HepG2 (cell line): ENCODE results near the gene KIF13A. TPM values are rescaled to one million over a fixed set of nuclear protein-coding genes. Genes with fewer than 3 reads are reported as not detected.
A peak's percentile ranks its signal among the peaks of the same experiment; 100 is the strongest.

ENCODE experiments used
- ATAC-seq: fragments of 200-7000 bp; cut with Tn5 transposase; 3 replicates; pipeline ENCODE4 v1.9.1; 2020; ENCODE audit warnings: mild to moderate bottlenecking, moderate library complexity
- BruUV-seq: library from RNA; stranded (reverse); fragments of 400-500 nt; replicated peaks from 2 replicates; lab custom pipeline; 2021; lab: Mats Ljungman, UMichigan
- CTCF ChIA-PET: fragments of 300-600 bp; formaldehyde crosslinking; extraction: SDS; loops from one replicate; lab custom pipeline; 2021; ENCODE audit warnings: low total read pairs, inconsistent platforms, low intra/inter-chr PET ratio; lab: Yijun Ruan, JAX
- POLR2A ChIA-PET: fragments of 350-600 bp; sonication (Branson Sonifier 250); formaldehyde crosslinking; loops from one replicate; lab custom pipeline; 2020; ENCODE audit warnings: antibody characterized with exemption, inconsistent platforms; lab: Yijun Ruan, JAX
- DNase-seq: peaks from one replicate; pipeline ENCODE4 v3.0.0-alpha.2; 2015; ENCODE audit warnings: low spot score
- FAIRE-seq: peaks from 3 replicates; lab custom pipeline; 2011; peaks lifted over from hg19 to GRCh38; lab: Jason Lieb, UNC
- H2AFZ ChIP-seq: one replicate; pipeline ENCODE4 v1.6.1; 2011; ENCODE audit warnings: low read length, inconsistent platforms
- H3K27ac ChIP-seq: fragments of 300-600 bp; 3 replicates; pipeline ENCODE4 v1.8.0; 2011; ENCODE audit warnings: mixed run types, mild to moderate bottlenecking, mixed read lengths, low read length, inconsistent platforms; ENCODE audit not compliant: insufficient read depth; ENCODE audit errors: extremely low read length
- H3K27me3 ChIP-seq, 2 experiments: fragments of 200-600 bp in 1 of 2; 2 replicates in 1 of 2; 3 replicates in 1 of 2; pipeline versions ENCODE4 v1.6.0 to v1.8.0; 2011; ENCODE audit warnings: low read length in 2 of 2, mild to moderate bottlenecking in 2 of 2, moderate library complexity in 2 of 2, inconsistent platforms in 1 of 2; ENCODE audit not compliant: insufficient read depth in 2 of 2, control insufficient read depth in 1 of 2
- H3K36me3 ChIP-seq, 2 experiments: fragments of 200-600 bp in 1 of 2; replicated peaks in 1 of 2; 2 replicates in 1 of 2; 3 replicates in 1 of 2; pipeline versions ENCODE4 v1.5.1 to v1.8.0; 2011; ENCODE audit warnings: low read length in 2 of 2, inconsistent platforms in 1 of 2; ENCODE audit not compliant: insufficient read depth in 2 of 2, control insufficient read depth in 1 of 2
- H3K4me1 ChIP-seq: 2 replicates; pipeline ENCODE4 v1.5.1; 2012; ENCODE audit warnings: low read length, inconsistent platforms; ENCODE audit not compliant: insufficient read depth
- H3K4me2 ChIP-seq: 2 replicates; pipeline ENCODE4 v1.6.0; 2011; ENCODE audit warnings: low read depth, low read length, inconsistent platforms
- H3K4me3 ChIP-seq, 3 experiments: fragments of 200-600 bp in 1 of 3; sonication (generic), shearing (Covaris generic) in 1 of 3; replicated peaks in 1 of 3; 2 replicates each; pipeline ENCODE4 v1.5.1; 2011 to 2016; ENCODE audit warnings: low read length in 3 of 3, inconsistent platforms in 2 of 3, low read depth in 2 of 3, mild to moderate bottlenecking in 2 of 3, control low read depth in 1 of 3, mixed read lengths in 1 of 3; ENCODE audit not compliant: insufficient read depth in 1 of 3
- H3K79me2 ChIP-seq: one replicate; pipeline ENCODE4 v1.6.1; 2011; ENCODE audit warnings: low read length, inconsistent platforms; ENCODE audit not compliant: insufficient read depth
- H3K9ac ChIP-seq: 2 replicates; pipeline ENCODE4 v1.6.0; 2011; ENCODE audit warnings: mild to moderate bottlenecking, low read depth, low read length, inconsistent platforms; ENCODE audit not compliant: insufficient read depth
- H3K9me3 ChIP-seq: 2 replicates; pipeline ENCODE4 v1.5.1; 2012; ENCODE audit warnings: mild to moderate bottlenecking, low read length
- H4K20me1 ChIP-seq: 2 replicates; pipeline ENCODE4 v1.6.0; 2011; ENCODE audit warnings: inconsistent platforms, mild to moderate bottlenecking, low read length, moderate library complexity; ENCODE audit not compliant: insufficient read depth
- BCL3 ChIP-seq: sonication (generic); formaldehyde crosslinking; IDR thresholded peaks from 2 replicates; pipeline ENCODE4 v1.5.1; 2020; ENCODE audit warnings: mild to moderate bottlenecking, missing genetic modification reagents, moderate library complexity
- EZH2 ChIP-seq: conservative IDR thresholded peaks from 2 replicates; pipeline ENCODE4 v1.6.1; 2012; ENCODE audit warnings: mild to moderate bottlenecking, low read depth, low read length, moderate library complexity
- GABPB1 ChIP-seq: IDR thresholded peaks from 2 replicates; pipeline ENCODE4 v1.6.1; 2016; ENCODE audit warnings: mild to moderate bottlenecking, missing genetic modification reagents, moderate library complexity, missing compliant biosample characterization
- HMG20B ChIP-seq: conservative IDR thresholded peaks from 2 replicates; pipeline ENCODE4 v1.6.1; 2016; ENCODE audit warnings: missing genetic modification reagents, missing compliant biosample characterization
- RFX1 ChIP-seq: fragments of 450-650 bp; IDR thresholded peaks from 2 replicates; pipeline ENCODE4 v1.6.1; 2017
- YEATS2 ChIP-seq: sonication (generic); formaldehyde crosslinking; IDR thresholded peaks from 2 replicates; pipeline ENCODE4 v1.4.0; 2020; ENCODE audit warnings: missing genetic modification reagents, borderline replicate concordance
- ZBTB4 ChIP-seq: sonication (generic); formaldehyde crosslinking; IDR thresholded peaks from 2 replicates; pipeline ENCODE4 v1.4.0; 2020; ENCODE audit warnings: missing genetic modification reagents, mild to moderate bottlenecking, borderline replicate concordance
- ZNF260 ChIP-seq: sonication (generic); formaldehyde crosslinking; IDR thresholded peaks from 2 replicates; pipeline ENCODE4 v1.4.0; 2020; ENCODE audit warnings: missing genetic modification reagents, low read depth, mild to moderate bottlenecking, borderline replicate concordance
- ZNF570 ChIP-seq: sonication (generic); formaldehyde crosslinking; IDR thresholded peaks from 2 replicates; pipeline ENCODE4 v1.4.0; 2020; ENCODE audit warnings: mild to moderate bottlenecking, missing genetic modification reagents, borderline replicate concordance
- ZNF879 ChIP-seq: sonication (generic); formaldehyde crosslinking; IDR thresholded peaks from 2 replicates; pipeline ENCODE4 v1.8.1; 2023; ENCODE audit warnings: missing genetic modification reagents
- WGBS: methylation state at CpG from one replicate; pipeline ENCODE4 v1.1.6; 2017; ENCODE audit warnings: low lambda C conversion rate; 5-methylcytosine and 5-hydroxymethylcytosine counted together
- in situ Hi-C: cut with HindIII; loops from 2 replicates; pipeline ENCODE4 v1.10.0; 2017; ENCODE audit warnings: low pct_unique_long_range_greater_than_20kb; ENCODE audit not compliant: extremely low pct_ligation_motif_present
- intact Hi-C: fragments of 100-400 bp; cut with micrococcal nuclease; formaldehyde crosslinking; loops from one replicate; pipeline ENCODE4 v1.10.0; 2022; ENCODE audit not compliant: unreplicated experiment
- polyA plus RNA-seq, 8 experiments: library from polyadenylated mRNA; depleted of rRNA in 3 of 8; stranded (reverse) in 7 of 8; unstranded in 1 of 8; fragments of >200 nt; fragmentation: Illumina TruSeq in 4 of 8; extraction: Trizol in 4 of 8; gene quantifications; 2 replicates each; pipeline versions ENCODE4 v1.2.1 to v1.2.3, GENCODE V29; 2011 to 2016; ENCODE audit warnings: low read depth in 4 of 8, missing spikeins in 1 of 8, mixed read lengths in 1 of 8; ENCODE audit not compliant: insufficient read depth in 1 of 8
- total RNA-seq, 5 experiments: library from RNA; depleted of rRNA; stranded (reverse); fragments of >200 nt; fragmentation: Illumina TruSeq; extraction: Trizol; gene quantifications; 2 replicates each; pipeline ENCODE4 v1.2.3, GENCODE V29; 2016; ENCODE audit warnings: low read depth in 1 of 5
- TF ChIP-seq, protein P1 (sequence below): IDR thresholded peaks from 2 replicates; pipeline ENCODE4 v1.6.1; 2016
- TF ChIP-seq, protein P2 (sequence below): sonication (generic); formaldehyde crosslinking; IDR thresholded peaks from 2 replicates; pipeline ENCODE4 v1.5.0; 2020; ENCODE audit warnings: mild to moderate bottlenecking, missing genetic modification reagents, moderate library complexity

KIF13A gene
- total and polyA plus RNA-seq, 2 of the 13 experiments (the other 11 are each of a cell fraction or from before 2014, with no cell fraction given) = 21.1 to 37.2 TPM

GRCh38 chr6:17744019-17744756 is 243.2 kb downstream of the KIF13A start (continued):
- TF ChIP-seq ZNF879 (CRISPR knock-in tag) (no peak), ZBTB4 (CRISPR knock-in tag) (no peak), EZH2 (no peak), ZNF260 (no peak), RFX1 (no peak), ZNF570 (CRISPR knock-in tag) (no peak)
- TF ChIP-seq, protein P1, sequence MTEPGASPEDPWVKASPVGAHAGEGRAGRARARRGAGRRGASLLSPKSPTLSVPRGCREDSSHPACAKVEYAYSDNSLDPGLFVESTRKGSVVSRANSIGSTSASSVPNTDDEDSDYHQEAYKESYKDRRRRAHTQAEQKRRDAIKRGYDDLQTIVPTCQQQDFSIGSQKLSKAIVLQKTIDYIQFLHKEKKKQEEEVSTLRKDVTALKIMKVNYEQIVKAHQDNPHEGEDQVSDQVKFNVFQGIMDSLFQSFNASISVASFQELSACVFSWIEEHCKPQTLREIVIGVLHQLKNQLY (CRISPR knock-in tag) = no peak

DNA sequence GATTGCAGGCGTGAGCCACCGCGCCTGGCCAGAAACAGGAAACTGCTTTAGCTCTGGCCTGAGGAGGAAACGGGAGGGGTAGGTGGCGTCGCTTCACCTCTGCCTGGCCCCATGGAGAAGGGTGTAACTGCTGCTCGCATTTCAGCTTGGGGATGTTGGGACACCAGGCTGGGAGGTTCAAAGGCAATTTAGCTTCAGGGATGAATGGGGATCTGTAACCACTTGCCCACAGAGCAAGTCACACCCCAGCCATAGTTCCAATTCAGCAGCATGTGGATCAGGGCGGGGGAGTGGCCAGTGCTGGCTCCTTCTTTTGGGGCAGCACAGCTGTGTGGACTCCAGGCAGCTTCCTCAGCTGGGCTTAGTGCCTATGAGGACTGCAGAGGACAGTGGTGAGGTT is 245.9 kb downstream of the KIF13A start:
- peak; percentile 29 for ATAC-seq
- Histone ChIP-seq H3K79me2 (no peaks in the 10 kb centered on the region), H3K9ac (no peak overlapping the region), H3K27ac (no peak overlapping the region), H3K36me3 (no peaks in the 10 kb centered on the region), H3K9me3 (peaks cover 23% of the 10 kb centered on the region; the same call in 1 of the 2 replicates), H3K4me1 (peaks cover 28% of the 10 kb centered on the region), H2AFZ (no peak overlapping the region), H4K20me1 (no peaks in the 10 kb centered on the region), H3K4me2 (peak overlapping the region; percentile 44; the same call in 1 of the 2 replicates), H3K27me3 (no peaks in the 10 kb centered on the region; a peak in 1 of 5 replicates), H3K4me3 (no peak overlapping the region)
- in situ Hi-C loops = no loop called here
- no peak for TF ChIP-seq YEATS2 (CRISPR knock-in tag)
- TF ChIP-seq, protein P2, sequence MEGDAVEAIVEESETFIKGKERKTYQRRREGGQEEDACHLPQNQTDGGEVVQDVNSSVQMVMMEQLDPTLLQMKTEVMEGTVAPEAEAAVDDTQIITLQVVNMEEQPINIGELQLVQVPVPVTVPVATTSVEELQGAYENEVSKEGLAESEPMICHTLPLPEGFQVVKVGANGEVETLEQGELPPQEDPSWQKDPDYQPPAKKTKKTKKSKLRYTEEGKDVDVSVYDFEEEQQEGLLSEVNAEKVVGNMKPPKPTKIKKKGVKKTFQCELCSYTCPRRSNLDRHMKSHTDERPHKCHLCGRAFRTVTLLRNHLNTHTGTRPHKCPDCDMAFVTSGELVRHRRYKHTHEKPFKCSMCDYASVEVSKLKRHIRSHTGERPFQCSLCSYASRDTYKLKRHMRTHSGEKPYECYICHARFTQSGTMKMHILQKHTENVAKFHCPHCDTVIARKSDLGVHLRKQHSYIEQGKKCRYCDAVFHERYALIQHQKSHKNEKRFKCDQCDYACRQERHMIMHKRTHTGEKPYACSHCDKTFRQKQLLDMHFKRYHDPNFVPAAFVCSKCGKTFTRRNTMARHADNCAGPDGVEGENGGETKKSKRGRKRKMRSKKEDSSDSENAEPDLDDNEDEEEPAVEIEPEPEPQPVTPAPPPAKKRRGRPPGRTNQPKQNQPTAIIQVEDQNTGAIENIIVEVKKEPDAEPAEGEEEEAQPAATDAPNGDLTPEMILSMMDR (CRISPR knock-in tag) = no peak
- no peak for TF ChIP-seq BCL3 (CRISPR knock-in tag)
- no peak for TF ChIP-seq HMG20B (CRISPR knock-in tag)
- 0 out of 2 replicates have a peak, but pooled peaks have one; percentile 11 for TF ChIP-seq GABPB1
- no peak for DNase-seq
- ChIA-PET POLR2A (no interaction called here), CTCF (no interaction called here)
- FAIRE-seq = no peak
- intact Hi-C loops = no loop called here
- BruUV-seq = no TSS peak
- WGBS = 45% methylated on average over 8 of the region's 8 CpGs
